Endothelial cell of umbilical vein (primary cell): Measurements from ENCODE around the gene ANAPC2. TPM values are rescaled to one million over a fixed set of nuclear protein-coding genes. Genes with fewer than 3 reads are reported as not detected.
A peak's percentile ranks its signal among the peaks of the same experiment; 100 is the strongest.

Experiments used
- BruUV-seq: library from RNA; stranded (reverse); fragments of 400-500 nt; replicated peaks from 2 replicates; lab custom pipeline; 2021; lab: Mats Ljungman, UMichigan
- CTCF ChIA-PET: fragments of 300-600, 350-600 bp; sonication (Branson Sonifier 250); formaldehyde crosslinking; loops from one replicate; lab custom pipeline; 2021; ENCODE audit warnings: antibody characterized with exemption, inconsistent platforms; lab: Charles Lee
- POLR2A ChIA-PET: fragments of 300-600, 350-600 bp; sonication (Branson Sonifier 250); formaldehyde crosslinking; loops from one replicate; lab custom pipeline; 2021; ENCODE audit warnings: antibody characterized with exemption, inconsistent platforms; lab: Charles Lee
- DNase-seq: peaks from one replicate; pipeline ENCODE4 v3.0.0-alpha.2; 2011; ENCODE audit warnings: low read depth, low spot score
- FAIRE-seq: peaks from 2 replicates; lab custom pipeline; 2011; peaks lifted over from hg19 to GRCh38; lab: Jason Lieb, UNC
- H2AFZ ChIP-seq: 2 replicates; pipeline ENCODE4 v1.6.0; 2012; ENCODE audit warnings: low read depth, low read length, control low read depth, inconsistent platforms
- H3K27ac ChIP-seq: 2 replicates; pipeline ENCODE4 v1.5.1; 2011; ENCODE audit warnings: low read depth, mild to moderate bottlenecking, control low read depth, low read length, moderate library complexity; ENCODE audit not compliant: insufficient read depth
- H3K27me3 ChIP-seq, 2 experiments: 2 replicates each; pipeline versions ENCODE4 v1.6.0 to v1.6.1; 2011; ENCODE audit warnings: low read length in 2 of 2, mixed read lengths in 1 of 2; ENCODE audit not compliant: control insufficient read depth in 2 of 2, insufficient read depth in 2 of 2
- H3K36me3 ChIP-seq, 2 experiments: 2 replicates in 1 of 2; 3 replicates in 1 of 2; pipeline ENCODE4 v1.5.1; 2011; ENCODE audit warnings: low read length in 2 of 2, mild to moderate bottlenecking in 1 of 2, moderate library complexity in 1 of 2; ENCODE audit not compliant: control insufficient read depth in 2 of 2, insufficient read depth in 2 of 2; ENCODE audit errors: extremely low read depth in 1 of 2
- H3K4me1 ChIP-seq: 3 replicates; pipeline ENCODE4 v1.5.1; 2011; ENCODE audit warnings: mild to moderate bottlenecking, low read length; ENCODE audit not compliant: control insufficient read depth, insufficient read depth; ENCODE audit errors: extremely low read depth
- H3K4me2 ChIP-seq: 2 replicates; pipeline ENCODE4 v1.6.1; 2011; ENCODE audit warnings: low read length, control low read depth, mixed read lengths; ENCODE audit not compliant: insufficient read depth
- H3K4me3 ChIP-seq, 3 experiments: fragments of 200-600 bp in 1 of 3; sonication (generic), shearing (Covaris generic) in 1 of 3; replicated peaks in 1 of 3; 2 replicates each; pipeline ENCODE4 v1.5.1; 2011 to 2016; ENCODE audit warnings: control low read depth in 3 of 3, low read length in 3 of 3, mild to moderate bottlenecking in 2 of 3, inconsistent platforms in 1 of 3, low read depth in 1 of 3, moderate library complexity in 1 of 3; ENCODE audit not compliant: insufficient read depth in 1 of 3
- H3K79me2 ChIP-seq: 2 replicates; pipeline ENCODE4 v1.6.0; 2012; ENCODE audit warnings: low read length, inconsistent platforms; ENCODE audit not compliant: control insufficient read depth, insufficient read depth
- H3K9ac ChIP-seq: replicated peaks from 2 replicates; pipeline ENCODE3; 2011; ENCODE audit warnings: low read length, control low read depth; ENCODE audit not compliant: insufficient read depth; ENCODE audit errors: extremely low read depth
- H3K9me1 ChIP-seq: replicated peaks from 3 replicates; pipeline ENCODE4 v1.6.0; 2011; ENCODE audit warnings: mild to moderate bottlenecking, low read length; ENCODE audit not compliant: control insufficient read depth, insufficient read depth; ENCODE audit errors: extremely low read depth
- H3K9me3 ChIP-seq: replicated peaks from 2 replicates; pipeline ENCODE4 v1.5.1; 2012; ENCODE audit warnings: low read length, inconsistent platforms; ENCODE audit not compliant: control insufficient read depth, insufficient read depth
- H4K20me1 ChIP-seq: replicated peaks from 2 replicates; pipeline ENCODE3; 2011; ENCODE audit warnings: mild to moderate bottlenecking, low read length; ENCODE audit not compliant: control insufficient read depth, insufficient read depth; ENCODE audit errors: extremely low read depth
- MAX ChIP-seq: IDR thresholded peaks from 2 replicates; pipeline ENCODE4 v1.6.1; 2011; ENCODE audit not compliant: insufficient read depth, insufficient read length
- dilution Hi-C: fragments of 300-500 bp; cut with MboI; formaldehyde crosslinking; loops from one replicate; pipeline ENCODE4 v1.15.0; 2019; ENCODE audit warnings: low sequenced_read_pairs; ENCODE audit not compliant: extremely low pct_ligation_motif_present
- intact Hi-C: fragments of 100-400 bp; cut with micrococcal nuclease; formaldehyde crosslinking; loops from one replicate; pipeline ENCODE4 v1.10.0; 2022
- polyA plus RNA-seq, 4 experiments: library from polyadenylated mRNA; depleted of rRNA in 3 of 4; stranded (reverse) in 3 of 4; unstranded in 1 of 4; fragments of >200 nt; gene quantifications; 2 replicates each; pipeline versions ENCODE4 v1.2.1 to v1.2.3, GENCODE V29; 2011 to 2012; ENCODE audit warnings: missing spikeins in 1 of 4
- total RNA-seq: library from RNA; stranded (reverse); gene quantifications from 2 replicates; pipeline ENCODE4 v1.2.3, GENCODE V29; 2021
- TF ChIP-seq, protein P1 (sequence below), 2 donors: IDR thresholded peaks; 1 replicate in 1 of 2; 2 replicates in 1 of 2; pipeline ENCODE4 v1.5.1; 2011; ENCODE audit warnings: low read length in 2 of 2, mild to moderate bottlenecking in 2 of 2, moderate library complexity in 2 of 2, control low read depth in 1 of 2, inconsistent platforms in 1 of 2, low read depth in 1 of 2; ENCODE audit not compliant: insufficient read depth in 1 of 2; ENCODE audit errors: extremely low read depth in 1 of 2

Gene ANAPC2
- total and polyA plus RNA-seq, 2 donors (not counting 3 experiments of a cell fraction or from before 2014, with no cell fraction given), result 44.8 to 69.2 TPM

DNA sequence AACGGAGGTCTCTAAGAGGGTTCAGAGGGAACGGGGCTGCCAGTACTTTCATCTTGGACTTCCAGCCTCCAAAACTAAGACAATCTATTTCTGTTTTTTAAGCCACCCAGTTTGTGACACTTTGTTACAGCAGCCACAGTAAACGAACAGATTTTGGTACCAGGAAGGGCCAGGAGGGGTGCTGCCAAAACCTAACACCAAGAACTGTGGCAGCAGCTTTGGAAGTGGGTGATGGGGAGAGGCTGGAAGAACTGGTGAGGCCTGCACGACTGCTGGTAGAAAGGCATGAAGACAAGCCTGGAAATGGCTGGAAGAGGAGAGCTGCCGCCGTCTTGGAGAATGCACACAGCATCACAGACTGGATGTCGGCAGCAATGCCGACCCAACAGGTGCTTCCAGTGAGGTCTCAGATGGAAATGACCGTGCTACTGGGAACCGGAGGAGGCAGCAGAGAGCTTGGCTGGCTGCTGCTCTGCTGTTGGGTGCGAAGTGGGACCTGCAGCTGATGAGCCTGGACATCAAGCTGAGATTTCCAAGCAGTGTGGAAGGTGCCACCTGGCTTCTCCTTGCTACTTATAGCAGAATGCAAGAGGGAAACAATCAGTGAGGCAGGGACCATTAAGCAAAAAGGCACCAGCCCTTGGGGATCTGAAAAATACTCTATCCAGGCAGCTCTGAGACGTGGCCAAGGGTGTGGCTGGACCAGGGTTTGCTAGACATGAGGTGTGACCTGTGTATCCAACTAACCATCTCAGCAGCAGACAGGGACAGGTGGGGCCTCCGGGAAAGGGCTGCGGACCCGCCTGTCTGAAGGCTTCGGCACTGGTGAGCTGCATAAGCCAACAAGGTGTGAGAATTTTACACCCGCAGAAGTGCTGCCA lies 11.8 kb downstream of the ANAPC2 start:
- Histone ChIP-seq H3K9me1 (no peaks in the 10 kb centered on the region), H3K4me1 (peaks cover 6% of the 10 kb centered on the region), H2AFZ (no peak overlapping the region), H3K79me2 (no peaks in the 10 kb centered on the region), H3K4me3 (no peak overlapping the region), H3K27ac (no peak overlapping the region), H3K4me2 (no peak overlapping the region), H4K20me1 (no peaks in the 10 kb centered on the region), H3K27me3 (no peaks in the 10 kb centered on the region), H3K9ac (no peak overlapping the region), H3K9me3 (no peaks in the 10 kb centered on the region), H3K36me3 (peaks cover 0 to 24% of the 10 kb centered on the region in 2 experiments)
- intact Hi-C loops (loop anchor here (2.0 to 5.0 kb wide), 2 partner anchors 50 to 59 kb away; partner anchors contain the start of gene RNF224), dilution Hi-C loops (no loop called here)
- TF ChIP-seq, protein P1, sequence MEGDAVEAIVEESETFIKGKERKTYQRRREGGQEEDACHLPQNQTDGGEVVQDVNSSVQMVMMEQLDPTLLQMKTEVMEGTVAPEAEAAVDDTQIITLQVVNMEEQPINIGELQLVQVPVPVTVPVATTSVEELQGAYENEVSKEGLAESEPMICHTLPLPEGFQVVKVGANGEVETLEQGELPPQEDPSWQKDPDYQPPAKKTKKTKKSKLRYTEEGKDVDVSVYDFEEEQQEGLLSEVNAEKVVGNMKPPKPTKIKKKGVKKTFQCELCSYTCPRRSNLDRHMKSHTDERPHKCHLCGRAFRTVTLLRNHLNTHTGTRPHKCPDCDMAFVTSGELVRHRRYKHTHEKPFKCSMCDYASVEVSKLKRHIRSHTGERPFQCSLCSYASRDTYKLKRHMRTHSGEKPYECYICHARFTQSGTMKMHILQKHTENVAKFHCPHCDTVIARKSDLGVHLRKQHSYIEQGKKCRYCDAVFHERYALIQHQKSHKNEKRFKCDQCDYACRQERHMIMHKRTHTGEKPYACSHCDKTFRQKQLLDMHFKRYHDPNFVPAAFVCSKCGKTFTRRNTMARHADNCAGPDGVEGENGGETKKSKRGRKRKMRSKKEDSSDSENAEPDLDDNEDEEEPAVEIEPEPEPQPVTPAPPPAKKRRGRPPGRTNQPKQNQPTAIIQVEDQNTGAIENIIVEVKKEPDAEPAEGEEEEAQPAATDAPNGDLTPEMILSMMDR (IDR thresholded peaks at IDR 0.05; ENCODE audit: extremely low read depth in 1 of 2, insufficient read depth in 1 of 2, low read depth in 1 of 2, low read length in 2 of 2), result peak; percentile 48 to 66
- no peak for TF ChIP-seq MAX
- peak; percentile 20 for DNase-seq
- POLR2A ChIA-PET, result no interaction called here
- peak; percentile 74 for FAIRE-seq
- CTCF ChIA-PET, result interaction anchor here (0.6 to 3.6 kb wide), 21 partner anchors 9 to 130 kb away, joined by 3 to 26 read pairs (median 5); partner anchors contain the start of genes ANAPC2, CYSRT1, RNF224 and SSNA1
- BruUV-seq, result no TSS peak
